Effector CD4-positive, alpha-beta T cell (primary cell): ENCODE data around the gene COQ8B.

Experiments
- DNase-seq: peaks from one replicate; pipeline ENCODE4 v3.0.0-alpha.2; 2020

The COQ8B gene

GRCh38 chr19:40690050-40690692 is 26.5 kb downstream of the COQ8B start, which contains the start of gene NUMBL:
TSS of gene NUMBL (minus strand) at chr19:40690651. CDS start at chr19:40690483, 168 bp downstream.
- DNase-seq, result no peak

- DNase-seq, result no peak
These were observed 27.2 kb downstream of the COQ8B start for GRCh38 chr19:40689339-40690049.

GRCh38 chr19:40688987-40689338 is 27.7 kb downstream of the COQ8B start:
- DNase-seq, result no peak

GRCh38 chr19:40688309-40688708 is 28.4 kb downstream of the COQ8B start:
- no peak for DNase-seq

- DNase-seq, result no peak
These were observed 29.1 kb downstream of the COQ8B start for GRCh38 chr19:40687525-40688016.

GRCh38 chr19:40686882-40687524 is 29.7 kb downstream of the COQ8B start:
- DNase-seq, result no peak

- DNase-seq, result no peak
These were observed 31.1 kb downstream of the COQ8B start for GRCh38 chr19:40685563-40685962.

- DNase-seq, result no peak
These were observed 31.6 kb downstream of the COQ8B start for GRCh38 chr19:40685016-40685526.

- no peak for DNase-seq
These were observed 32.4 kb downstream of the COQ8B start for GRCh38 chr19:40684280-40684679.

GRCh38 chr19:40683437-40683836 is 33.2 kb downstream of the COQ8B start:
- no peak for DNase-seq

GRCh38 chr19:40682431-40682964 is 34.2 kb downstream of the COQ8B start:
- DNase-seq, result no peak

GRCh38 chr19:40681039-40681438 is 35.6 kb downstream of the COQ8B start:
- DNase-seq, result no peak

- DNase-seq, result no peak
These were observed 39.5 kb downstream of the COQ8B start for GRCh38 chr19:40677156-40677555.

- no peak for DNase-seq
These were observed 42.4 kb downstream of the COQ8B start for GRCh38 chr19:40674291-40674690.

GRCh38 chr19:40673397-40673796 is 43.3 kb downstream of the COQ8B start:
- no peak for DNase-seq

- no peak for DNase-seq
These were observed 44.0 kb downstream of the COQ8B start for GRCh38 chr19:40672573-40673299.

- no peak for DNase-seq
These were observed 44.6 kb downstream of the COQ8B start for GRCh38 chr19:40672038-40672437.

- DNase-seq, result no peak
These were observed 45.3 kb downstream of the COQ8B start for GRCh38 chr19:40671404-40671803.

- no peak for DNase-seq
These were observed 47.6 kb downstream of the COQ8B start for GRCh38 chr19:40668991-40669614.

- no peak for DNase-seq
These were observed 49.1 kb downstream of the COQ8B start for GRCh38 chr19:40667602-40668001.

- DNase-seq, result no peak
These were observed 49.8 kb downstream of the COQ8B start for GRCh38 chr19:40666803-40667438.
